Large intestine (tissue), 3 donors: ENCODE results near the gene TAS2R40. TPM values are rescaled to one million over a fixed set of nuclear protein-coding genes. Genes with fewer than 3 reads are reported as not detected.

ENCODE experiments used
- DNase-seq, 2 donors: peaks; one replicate each; pipeline versions ENCODE4 v3.0.0 to v3.0.0-alpha.2; 2013
- H3K27ac ChIP-seq: one replicate; pipeline ENCODE4 v1.5.1; 2013; ENCODE audit warnings: low read length
- H3K27me3 ChIP-seq: 2 replicates; pipeline ENCODE4 v1.6.1; 2013; ENCODE audit warnings: low read length; ENCODE audit not compliant: control insufficient read depth, insufficient read depth
- H3K36me3 ChIP-seq: 2 replicates; pipeline ENCODE4 v1.6.1; 2013; ENCODE audit warnings: low read length; ENCODE audit not compliant: control insufficient read depth, insufficient read depth
- H3K4me1 ChIP-seq: one replicate; pipeline ENCODE4 v1.6.1; 2013; ENCODE audit warnings: low read length; ENCODE audit not compliant: control insufficient read depth, insufficient read depth
- H3K4me3 ChIP-seq: one replicate; pipeline ENCODE4 v1.5.1; 2013; ENCODE audit warnings: low read length
- H3K9me3 ChIP-seq: one replicate; pipeline ENCODE4 v1.6.1; 2013; ENCODE audit warnings: mild to moderate bottlenecking, low read depth, low read length, moderate library complexity; ENCODE audit not compliant: control insufficient read depth
- WGBS: methylation state at CpG from one replicate; pipeline ENCODE4 v1.1.5; 2013; ENCODE audit warnings: low lambda C conversion rate; ENCODE audit not compliant: insufficient coverage; 5-methylcytosine and 5-hydroxymethylcytosine counted together
- polyA plus RNA-seq: library from polyadenylated mRNA; unstranded; fragments of 120-200 nt; gene quantifications from one replicate; pipeline ENCODE4 v1.2.1, GENCODE V29; 2013

TAS2R40 gene
- polyA plus RNA-seq, 1 donor: not detected

DNA sequence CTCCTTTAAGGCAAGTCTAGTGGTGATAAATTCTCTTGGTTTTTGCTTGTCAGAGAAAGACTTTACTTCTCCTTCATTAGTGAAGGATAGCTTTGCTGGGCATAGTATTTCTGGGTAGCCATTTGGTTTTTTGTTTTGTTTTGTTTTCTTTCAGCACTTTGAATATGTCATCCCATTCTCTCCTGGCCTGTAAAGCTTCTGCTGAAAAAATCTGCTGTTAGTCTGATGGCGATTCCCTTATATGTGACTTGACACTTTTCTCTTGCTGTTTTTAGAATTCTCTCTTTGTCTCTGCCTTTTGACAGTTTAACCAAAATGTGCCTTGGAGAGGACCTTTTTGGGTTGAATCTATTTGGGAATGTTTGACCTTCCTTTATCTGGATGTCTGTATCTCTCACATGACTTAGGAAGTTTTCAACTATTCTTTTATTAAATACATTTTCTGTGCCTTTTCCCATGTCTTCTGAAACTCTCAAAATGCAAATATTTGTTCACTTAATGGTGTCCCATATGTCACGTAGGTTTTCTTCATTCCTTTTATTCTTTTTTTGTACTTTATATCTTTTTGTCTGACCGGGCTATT is 14.7 kb downstream of the TAS2R40 start:
- no peaks in the 10 kb centered on the region for H3K36me3 ChIP-seq
- no peaks in the 10 kb centered on the region for H3K27me3 ChIP-seq
- no peak overlapping the region for H3K27ac ChIP-seq
- no peak for DNase-seq
- no peaks in the 10 kb centered on the region for H3K4me1 ChIP-seq
- WGBS: 79% methylated on average over 2 of the region's 3 CpGs
- H3K4me3 ChIP-seq: no peak overlapping the region
- no peaks in the 10 kb centered on the region for H3K9me3 ChIP-seq

- Histone ChIP-seq H3K9me3 (no peaks in the 10 kb centered on the region), H3K4me3 (no peak overlapping the region), H3K27me3 (no peaks in the 10 kb centered on the region), H3K36me3 (no peaks in the 10 kb centered on the region), H3K27ac (no peak overlapping the region), H3K4me1 (no peaks in the 10 kb centered on the region)
- no peak for DNase-seq
Measured at GRCh38 chr7:143237366-143237765, 15.5 kb downstream of the TAS2R40 start.

DNA sequence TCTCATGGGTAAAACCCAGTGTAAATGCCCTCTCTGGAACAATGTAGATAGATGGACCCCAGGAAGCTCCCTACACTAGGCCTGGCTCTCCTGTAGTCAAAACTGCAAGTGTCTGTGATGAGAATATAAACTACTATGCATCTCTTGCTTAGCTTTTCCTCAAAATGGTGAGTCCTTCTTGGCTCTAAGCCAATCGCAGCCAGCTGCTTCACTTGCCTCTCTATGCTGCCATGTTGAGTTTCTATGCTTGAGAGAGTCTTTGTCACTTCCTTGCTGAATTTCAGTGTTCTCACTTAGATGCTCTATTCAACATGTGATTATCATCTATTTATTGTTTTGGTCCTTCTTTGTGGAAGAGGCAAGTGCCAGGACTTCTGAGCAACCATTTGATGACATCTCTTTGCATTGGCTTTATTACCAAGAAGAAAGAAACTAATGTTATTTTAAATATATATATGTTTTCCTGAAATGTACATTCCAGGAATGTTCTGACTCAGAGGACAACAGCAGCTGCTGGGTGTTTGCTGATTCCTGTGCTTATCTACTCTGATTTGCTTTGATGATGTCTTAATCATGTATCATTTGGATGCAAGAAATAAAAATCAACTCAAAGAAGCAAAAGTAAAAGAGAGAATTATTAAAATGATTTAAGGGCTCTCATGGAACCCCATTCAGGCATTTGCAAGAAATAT is 16.6 kb downstream of the TAS2R40 start:
- H3K9me3 ChIP-seq: no peaks in the 10 kb centered on the region
- no peaks in the 10 kb centered on the region for H3K36me3 ChIP-seq
- no peak overlapping the region for H3K27ac ChIP-seq
- WGBS: no CpG with 5 or more reads among the region's 1 CpG
- DNase-seq: no peak
- no peak overlapping the region for H3K4me3 ChIP-seq
- H3K27me3 ChIP-seq: no peaks in the 10 kb centered on the region
- peaks cover 4% of the 10 kb centered on the region for H3K4me1 ChIP-seq

- H3K36me3 ChIP-seq: no peaks in the 10 kb centered on the region
- H3K9me3 ChIP-seq: no peaks in the 10 kb centered on the region
- no peak overlapping the region for H3K27ac ChIP-seq
- H3K27me3 ChIP-seq: no peaks in the 10 kb centered on the region
- no peak overlapping the region for H3K4me3 ChIP-seq
- no peak for DNase-seq
- H3K4me1 ChIP-seq: peaks cover 12% of the 10 kb centered on the region
Measured at GRCh38 chr7:143239813-143240212, 18.0 kb downstream of the TAS2R40 start.

GRCh38 chr7:143240291-143241168 is 18.7 kb downstream of the TAS2R40 start:
- Histone ChIP-seq H3K27me3 (no peaks in the 10 kb centered on the region), H3K4me3 (no peak overlapping the region), H3K27ac (no peak overlapping the region), H3K9me3 (no peaks in the 10 kb centered on the region), H3K4me1 (peaks cover 16% of the 10 kb centered on the region), H3K36me3 (no peaks in the 10 kb centered on the region)
- peak; percentile 64 to 67 for DNase-seq
- WGBS: 17% methylated on average over 3 of the region's 9 CpGs

DNA sequence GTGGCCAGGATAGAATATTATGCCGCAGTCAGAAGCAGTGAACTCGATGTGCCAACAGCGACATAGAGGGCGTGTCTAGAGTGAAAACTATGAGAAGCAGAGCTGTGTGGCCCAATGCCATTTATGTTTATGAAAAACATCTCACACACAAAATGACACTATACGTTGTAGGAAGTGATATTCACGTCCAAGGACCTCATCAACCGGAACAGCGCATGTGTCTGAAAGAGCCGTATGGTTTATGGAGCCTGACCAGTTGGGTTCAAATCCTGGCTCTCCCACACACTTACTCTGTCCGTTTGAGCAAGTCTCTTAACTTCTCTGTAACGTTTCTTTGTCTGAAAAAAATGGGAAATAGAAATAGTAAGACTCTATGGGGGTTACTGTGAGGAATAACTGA is 20.5 kb downstream of the TAS2R40 start:
- Histone ChIP-seq H3K4me3 (no peak overlapping the region), H3K27ac (no peak overlapping the region), H3K27me3 (no peaks in the 10 kb centered on the region), H3K9me3 (no peaks in the 10 kb centered on the region), H3K4me1 (peaks cover 17% of the 10 kb centered on the region), H3K36me3 (no peaks in the 10 kb centered on the region)
- no CpG with 5 or more reads among the region's 11 CpGs for WGBS
- no peak for DNase-seq

GRCh38 chr7:143243111-143243510 is 21.3 kb downstream of the TAS2R40 start:
- no peaks in the 10 kb centered on the region for H3K36me3 ChIP-seq
- peak overlapping the region; percentile 23 for H3K27ac ChIP-seq
- no peak overlapping the region for H3K4me3 ChIP-seq
- 17% methylated on average over 1 of the region's 7 CpGs for WGBS
- peak in 1 of 2 donors; percentile 67 for DNase-seq
- peaks cover 17% of the 10 kb centered on the region for H3K4me1 ChIP-seq
- H3K9me3 ChIP-seq: no peaks in the 10 kb centered on the region
- no peaks in the 10 kb centered on the region for H3K27me3 ChIP-seq

GRCh38 chr7:143243614-143244013 is 21.8 kb downstream of the TAS2R40 start:
- Histone ChIP-seq H3K4me1 (peaks cover 17% of the 10 kb centered on the region), H3K9me3 (no peaks in the 10 kb centered on the region), H3K4me3 (no peak overlapping the region), H3K27ac (peak overlapping the region; percentile 23), H3K27me3 (no peaks in the 10 kb centered on the region), H3K36me3 (no peaks in the 10 kb centered on the region)
- WGBS: no CpG with 5 or more reads among the region's 3 CpGs
- peak in 1 of 2 donors; percentile 44 for DNase-seq

GRCh38 chr7:143244321-143244720 is 22.5 kb downstream of the TAS2R40 start:
- H3K9me3 ChIP-seq: no peaks in the 10 kb centered on the region
- peaks cover 19% of the 10 kb centered on the region for H3K4me1 ChIP-seq
- H3K27me3 ChIP-seq: no peaks in the 10 kb centered on the region
- DNase-seq: no peak
- H3K36me3 ChIP-seq: no peaks in the 10 kb centered on the region
- no peak overlapping the region for H3K27ac ChIP-seq
- H3K4me3 ChIP-seq: no peak overlapping the region
- WGBS: 20% methylated on average over 1 of the region's 1 CpG

DNA sequence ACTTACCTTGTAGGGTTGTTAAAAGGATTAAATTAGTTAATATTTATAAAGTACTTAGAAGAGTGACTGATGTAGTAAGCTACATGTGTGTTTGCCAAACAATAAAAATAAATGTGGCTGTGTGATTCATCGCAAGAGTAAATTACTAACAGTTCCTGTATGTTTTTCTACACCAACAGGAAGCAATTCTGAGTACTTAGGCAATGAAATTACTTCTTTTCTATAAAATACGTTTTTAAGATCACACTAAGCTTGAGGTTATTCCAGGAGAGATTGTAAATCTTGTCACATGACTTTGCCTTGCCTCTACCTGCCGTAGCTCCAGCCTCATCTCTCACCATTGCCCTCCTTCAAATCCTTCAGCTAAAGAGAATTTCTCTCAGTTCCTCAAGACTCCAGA is 23.3 kb downstream of the TAS2R40 start:
- WGBS: 50% methylated on average over 1 of the region's 3 CpGs
- DNase-seq: peak in 1 of 2 donors; percentile 17
- Histone ChIP-seq H3K9me3 (no peaks in the 10 kb centered on the region), H3K4me3 (no peak overlapping the region), H3K27ac (no peak overlapping the region), H3K4me1 (peaks cover 19% of the 10 kb centered on the region), H3K27me3 (no peaks in the 10 kb centered on the region), H3K36me3 (no peaks in the 10 kb centered on the region)
